Spleen (tissue), 11 donors: ENCODE results near the gene EDNRA. TPM values are rescaled to one million over a fixed set of nuclear protein-coding genes. Genes with fewer than 3 reads are reported as not detected.

Experiments
- DNase-seq: peaks from one replicate; pipeline ENCODE4 v3.0.0-alpha.2; 2020
- H3K27ac ChIP-seq, 8 donors: fragments of 200-600 bp; sonication (generic) in 7 of 8; 1 replicate in 4 of 8; 2 replicates in 4 of 8; pipeline versions ENCODE4 v1.5.0 to v1.8.0; 2016 to 2021; ENCODE audit warnings: inconsistent platforms in 4 of 8, mild to moderate bottlenecking in 4 of 8, moderate library complexity in 1 of 8
- H3K27me3 ChIP-seq, 7 donors: fragments of 200-600 bp; sonication (generic) in 6 of 7; replicated peaks in 1 of 7; 1 replicate in 4 of 7; 2 replicates in 3 of 7; pipeline versions ENCODE4 v1.5.0 to v1.8.0; 2016 to 2021; ENCODE audit warnings: inconsistent platforms in 3 of 7, mild to moderate bottlenecking in 1 of 7
- H3K36me3 ChIP-seq, 6 donors: fragments of 200-600 bp; sonication (generic) in 5 of 6; 1 replicate in 4 of 6; 2 replicates in 2 of 6; pipeline versions ENCODE4 v1.5.0 to v1.8.0; 2016 to 2021; ENCODE audit warnings: inconsistent platforms in 2 of 6
- H3K4me1 ChIP-seq, 6 donors: fragments of 200-600 bp; sonication (generic) in 5 of 6; 1 replicate in 3 of 6; 2 replicates in 3 of 6; pipeline versions ENCODE4 v1.5.0 to v1.8.0; 2016 to 2021; ENCODE audit warnings: inconsistent platforms in 3 of 6
- H3K4me3 ChIP-seq, 8 donors: fragments of 200-600 bp; sonication (generic) in 7 of 8; 1 replicate in 4 of 8; 2 replicates in 4 of 8; pipeline versions ENCODE4 v1.5.0 to v1.8.0; 2016 to 2021; ENCODE audit warnings: inconsistent platforms in 4 of 8, mild to moderate bottlenecking in 4 of 8, moderate library complexity in 2 of 8
- H3K9me3 ChIP-seq, 8 donors: fragments of 200-600 bp; sonication (generic) in 7 of 8; 1 replicate in 4 of 8; 2 replicates in 4 of 8; pipeline versions ENCODE4 v1.5.0 to v1.8.0; 2016 to 2021; ENCODE audit warnings: inconsistent platforms in 4 of 8
- CTCF ChIP-seq, 11 experiments: fragments of 200-600 bp in 7 of 11; fragments of 450-650 bp in 4 of 11; sonication (generic) in 4 of 11; IDR thresholded peaks in 8 of 11; conservative IDR thresholded peaks in 3 of 11; 1 replicate in 7 of 11; 2 replicates in 4 of 11; pipeline versions ENCODE4 v1.4.0 to v1.8.0; 2016 to 2021; ENCODE audit warnings: antibody characterized with exemption in 11 of 11, inconsistent platforms in 4 of 11, mild to moderate bottlenecking in 1 of 11
- POLR2A ChIP-seq, 3 donors: fragments of 450-650 bp; IDR thresholded peaks; one replicate each; pipeline ENCODE4 v1.5.1; 2017; ENCODE audit warnings: antibody characterized with exemption in 3 of 3, mild to moderate bottlenecking in 1 of 3
- POLR2AphosphoS5 ChIP-seq, 3 donors: sonication (generic); formaldehyde crosslinking; IDR thresholded peaks; one replicate each; pipeline ENCODE4 v1.5.1; 2017; ENCODE audit warnings: antibody characterized with exemption in 3 of 3
- WGBS, 5 donors: extraction: QIAGEN DNeasy Blood & Tissue Kit in 3 of 5; methylation state at CpG; one replicate each; pipeline versions ENCODE4 v1.1.5 to v1.1.7; 2013 to 2018; 5-methylcytosine and 5-hydroxymethylcytosine counted together
- intact Hi-C: fragments of 100-400 bp; cut with DNase I; formaldehyde crosslinking; loops from one replicate; pipeline ENCODE4 v1.15.0; 2023; ENCODE audit warnings: low total_unique reads
- polyA plus RNA-seq, 3 donors: library from polyadenylated mRNA; stranded (reverse); fragments of 200-250 nt; gene quantifications; one replicate each; pipeline ENCODE4 v1.2.1, GENCODE V29; 2013
- total RNA-seq, 7 donors: library from RNA; depleted of rRNA in 3 of 7; stranded (reverse); fragments of >200 nt in 3 of 7; fragmentation: NEBNext Ultra II Directional in 4 of 7; extraction: Animal tissue kit (Norgen Biotek cat#: 25700) in 4 of 7; gene quantifications; one replicate each; pipeline versions ENCODE4 v1.1.0 to v1.2.1, GENCODE V29; 2016 to 2021
- donor health status: healthy with polysubstance abuse.
- donor health status: DM: no; HTN: no; CAD: no; lungs with moderate emphysema.
- donor health status: DM: no; HTN: no; CAD: no.
- donor health status: Bipolar disorder and iron deficiency.
- donor health status: healthy.
- donor health status: DM: no; HTN: no; CAD: no.
- donor health status: DM: yes; HTN: yes; CAD: no.

EDNRA gene
- total and polyA plus RNA-seq, 10 donors = 1.0 to 21.4 (median 8.7) TPM

DNA sequence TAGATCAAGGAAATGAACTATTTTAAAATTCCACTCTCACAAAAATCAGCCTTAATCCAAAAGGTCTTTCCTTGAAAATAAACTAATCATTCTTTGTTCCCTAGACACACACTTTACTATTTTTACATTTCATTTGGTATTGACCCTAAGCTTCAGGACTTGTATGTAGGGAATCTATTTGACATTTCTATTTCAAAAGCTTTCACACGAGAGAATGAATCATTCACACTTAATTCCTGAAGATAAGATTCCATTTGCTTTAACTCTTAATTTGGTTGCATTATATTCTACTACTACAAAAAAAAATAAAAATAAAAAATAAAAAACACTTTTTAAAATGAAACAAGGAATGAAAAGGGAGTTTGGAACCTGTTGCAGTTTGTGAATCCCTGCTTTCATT lies 43.7 kb downstream of the EDNRA start:
- Histone ChIP-seq H3K4me1 (no peaks in the 10 kb centered on the region), H3K4me3 (no peak overlapping the region), H3K27me3 (no peaks in the 10 kb centered on the region), H3K27ac (no peak overlapping the region), H3K36me3 (no peaks in the 10 kb centered on the region), H3K9me3 (no peaks in the 10 kb centered on the region)
- TF ChIP-seq POLR2AphosphoS5 (IDR thresholded peaks at IDR 0.05) = no peak
- TF ChIP-seq POLR2A (IDR thresholded peaks at IDR 0.05) = no peak
- no peak for TF ChIP-seq CTCF (IDR thresholded peaks at IDR 0.05 in 8 of 11, conservative IDR thresholded peaks at IDR 0.05 in 3 of 11)
- 57 to 73% (median 63%) methylated on average over 1 of the region's 1 CpG for WGBS, 5 donors
- intact Hi-C loops = no loop called here
- DNase-seq = no peak

DNA sequence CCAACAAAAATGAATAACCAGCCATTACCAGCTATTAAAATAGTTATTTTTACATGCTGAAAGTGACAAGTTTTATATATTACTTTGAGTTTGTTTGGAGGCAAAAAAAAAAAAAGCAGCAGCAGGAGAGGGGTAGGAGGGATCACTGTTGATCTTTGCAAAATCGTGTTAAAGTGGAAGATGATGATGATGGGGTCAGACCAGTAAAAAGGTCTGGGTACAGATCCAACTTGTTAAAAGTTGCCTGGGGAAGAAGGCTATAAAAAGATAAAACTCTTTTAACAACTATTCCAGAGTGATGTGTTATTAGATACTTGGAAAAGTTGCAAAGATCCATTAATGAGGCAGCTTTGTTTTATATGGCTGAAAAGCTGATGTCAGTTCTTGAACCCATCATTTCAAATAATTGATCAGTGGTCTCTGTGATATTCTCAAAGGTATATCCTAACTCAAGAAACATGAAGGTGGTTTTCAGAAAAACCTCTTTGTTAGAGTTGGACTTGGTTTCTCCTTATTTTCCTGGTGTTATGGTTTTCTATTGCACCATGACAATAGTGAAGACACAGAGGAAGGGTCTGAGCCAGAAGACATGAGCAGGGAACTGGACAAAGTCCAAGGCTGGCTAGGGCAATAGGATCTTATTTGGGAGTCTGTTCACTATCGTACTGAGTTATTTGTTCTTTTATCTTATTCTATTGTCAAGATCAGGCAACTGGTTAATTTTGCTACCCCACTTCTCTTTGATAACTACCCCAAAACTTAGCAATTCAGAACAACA lies 44.8 kb downstream of the EDNRA start:
- DNase-seq = no peak
- intact Hi-C loops = no loop called here
- TF ChIP-seq POLR2A (IDR thresholded peaks at IDR 0.05) = no peak
- TF ChIP-seq CTCF (IDR thresholded peaks at IDR 0.05 in 8 of 11, conservative IDR thresholded peaks at IDR 0.05 in 3 of 11) = no peak
- TF ChIP-seq POLR2AphosphoS5 (IDR thresholded peaks at IDR 0.05) = no peak
- H3K4me1 ChIP-seq = no peaks in the 10 kb centered on the region
- H3K4me3 ChIP-seq = no peak overlapping the region
- no peak overlapping the region for H3K27ac ChIP-seq
- H3K9me3 ChIP-seq = no peaks in the 10 kb centered on the region
- H3K27me3 ChIP-seq = no peaks in the 10 kb centered on the region
- no peaks in the 10 kb centered on the region for H3K36me3 ChIP-seq
- WGBS, 5 donors = 62 to 76% (median 72%) methylated on average over 2 of the region's 2 CpGs

DNA sequence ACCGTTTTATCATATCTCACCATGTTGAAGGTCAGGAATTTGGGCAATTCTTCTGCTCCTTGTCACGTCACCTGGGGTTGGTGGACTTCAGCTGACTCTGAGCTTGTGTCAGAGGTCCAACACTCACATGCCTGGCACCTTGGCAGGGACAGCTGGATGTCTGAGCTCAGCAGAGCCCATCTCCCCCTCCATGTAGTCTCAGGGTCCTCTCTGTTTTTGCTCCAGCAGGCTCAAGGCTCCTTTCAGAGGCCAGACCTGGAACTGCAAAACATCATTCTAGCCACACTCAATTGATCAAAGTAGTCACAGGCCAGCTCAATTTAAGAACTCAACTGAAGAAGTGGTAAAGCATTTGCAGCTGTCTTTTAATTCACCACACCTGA lies 45.4 kb downstream of the EDNRA start:
- H3K9me3 ChIP-seq = no peaks in the 10 kb centered on the region
- intact Hi-C loops = no loop called here
- H3K36me3 ChIP-seq = no peaks in the 10 kb centered on the region
- TF ChIP-seq POLR2AphosphoS5 (IDR thresholded peaks at IDR 0.05) (no peak), CTCF (IDR thresholded peaks at IDR 0.05 in 8 of 11, conservative IDR thresholded peaks at IDR 0.05 in 3 of 11) (no peak), POLR2A (IDR thresholded peaks at IDR 0.05) (no peak)
- H3K27me3 ChIP-seq = no peaks in the 10 kb centered on the region
- no peak overlapping the region for H3K27ac ChIP-seq
- 69 to 81% (median 77%) methylated on average over 2 of the region's 2 CpGs for WGBS, 5 donors
- no peak overlapping the region for H3K4me3 ChIP-seq
- DNase-seq = no peak
- no peaks in the 10 kb centered on the region for H3K4me1 ChIP-seq

- Histone ChIP-seq H3K4me3 (no peak overlapping the region), H3K4me1 (no peaks in the 10 kb centered on the region), H3K27ac (no peak overlapping the region), H3K36me3 (no peaks in the 10 kb centered on the region), H3K9me3 (no peaks in the 10 kb centered on the region), H3K27me3 (no peaks in the 10 kb centered on the region)
- DNase-seq = no peak
- TF ChIP-seq CTCF (IDR thresholded peaks at IDR 0.05 in 8 of 11, conservative IDR thresholded peaks at IDR 0.05 in 3 of 11) = no peak
- TF ChIP-seq POLR2AphosphoS5 (IDR thresholded peaks at IDR 0.05) = no peak
- no peak for TF ChIP-seq POLR2A (IDR thresholded peaks at IDR 0.05)
- intact Hi-C loops = no loop called here
- WGBS, 5 donors = 89 to 93% (median 92%) methylated on average over 2 of the region's 2 CpGs
Measured at GRCh38 chr4:147528054-147528453, 47.2 kb downstream of the EDNRA start.
